GM18520 (cell line): ENCODE data around the gene TM7SF3.
"Not testable (repeated sequence)": the region's sequence is repeated elsewhere in the genome, so short reads cannot be mapped to it uniquely, and the experiment has no call there.

ENCODE experiments used
- ATAC-seq: cut with Tn5 transposase; IDR thresholded peaks from one replicate; pipeline ENCODE4 v1.9.1; 2021; ENCODE audit not compliant: unreplicated experiment

TM7SF3 gene, protein sequence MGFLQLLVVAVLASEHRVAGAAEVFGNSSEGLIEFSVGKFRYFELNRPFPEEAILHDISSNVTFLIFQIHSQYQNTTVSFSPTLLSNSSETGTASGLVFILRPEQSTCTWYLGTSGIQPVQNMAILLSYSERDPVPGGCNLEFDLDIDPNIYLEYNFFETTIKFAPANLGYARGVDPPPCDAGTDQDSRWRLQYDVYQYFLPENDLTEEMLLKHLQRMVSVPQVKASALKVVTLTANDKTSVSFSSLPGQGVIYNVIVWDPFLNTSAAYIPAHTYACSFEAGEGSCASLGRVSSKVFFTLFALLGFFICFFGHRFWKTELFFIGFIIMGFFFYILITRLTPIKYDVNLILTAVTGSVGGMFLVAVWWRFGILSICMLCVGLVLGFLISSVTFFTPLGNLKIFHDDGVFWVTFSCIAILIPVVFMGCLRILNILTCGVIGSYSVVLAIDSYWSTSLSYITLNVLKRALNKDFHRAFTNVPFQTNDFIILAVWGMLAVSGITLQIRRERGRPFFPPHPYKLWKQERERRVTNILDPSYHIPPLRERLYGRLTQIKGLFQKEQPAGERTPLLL

DNA sequence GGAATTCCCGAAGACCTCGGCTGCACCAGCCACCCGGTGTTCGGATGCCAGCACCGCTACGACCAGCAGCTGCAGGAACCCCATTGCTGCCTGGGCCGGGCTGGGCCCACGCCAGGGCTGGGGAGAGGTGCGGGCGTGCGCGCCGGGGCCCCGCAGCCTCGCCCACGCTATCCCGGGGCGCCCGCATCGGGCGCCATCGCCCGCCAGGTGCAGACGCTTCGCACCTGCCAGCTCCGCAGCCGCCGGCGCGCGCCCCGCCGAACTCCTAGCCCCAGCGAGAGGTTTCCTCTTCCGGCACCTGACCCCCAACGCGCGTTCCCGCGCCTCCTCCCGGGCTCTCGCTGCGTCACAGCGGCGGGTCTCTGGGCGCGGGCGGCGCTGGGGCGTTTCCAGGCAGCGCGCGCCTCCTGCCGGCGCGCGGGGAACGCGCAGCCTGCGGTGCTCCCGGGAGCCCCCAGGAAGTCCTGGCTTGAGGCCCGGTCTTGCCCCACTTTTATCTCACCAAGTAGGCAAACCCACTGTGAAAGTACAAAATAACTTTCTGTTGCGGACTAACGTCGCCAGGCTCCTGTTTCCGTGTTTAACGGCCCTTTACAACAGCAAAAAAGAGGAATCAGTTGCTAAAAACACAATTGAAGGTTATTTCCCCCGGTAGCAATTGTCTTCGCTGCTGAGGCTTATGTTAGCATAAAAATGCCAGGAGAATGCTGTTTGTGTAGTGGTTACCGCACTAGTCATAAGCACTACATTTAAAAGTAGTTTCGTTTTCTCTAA is at the start of gene TM7SF3:
TM7SF3 (minus strand) TSS at position 300 of the 774 bp plus-strand sequence; CDS start at position 84, 216 bp downstream.
- ATAC-seq, result peak; percentile 71

DNA sequence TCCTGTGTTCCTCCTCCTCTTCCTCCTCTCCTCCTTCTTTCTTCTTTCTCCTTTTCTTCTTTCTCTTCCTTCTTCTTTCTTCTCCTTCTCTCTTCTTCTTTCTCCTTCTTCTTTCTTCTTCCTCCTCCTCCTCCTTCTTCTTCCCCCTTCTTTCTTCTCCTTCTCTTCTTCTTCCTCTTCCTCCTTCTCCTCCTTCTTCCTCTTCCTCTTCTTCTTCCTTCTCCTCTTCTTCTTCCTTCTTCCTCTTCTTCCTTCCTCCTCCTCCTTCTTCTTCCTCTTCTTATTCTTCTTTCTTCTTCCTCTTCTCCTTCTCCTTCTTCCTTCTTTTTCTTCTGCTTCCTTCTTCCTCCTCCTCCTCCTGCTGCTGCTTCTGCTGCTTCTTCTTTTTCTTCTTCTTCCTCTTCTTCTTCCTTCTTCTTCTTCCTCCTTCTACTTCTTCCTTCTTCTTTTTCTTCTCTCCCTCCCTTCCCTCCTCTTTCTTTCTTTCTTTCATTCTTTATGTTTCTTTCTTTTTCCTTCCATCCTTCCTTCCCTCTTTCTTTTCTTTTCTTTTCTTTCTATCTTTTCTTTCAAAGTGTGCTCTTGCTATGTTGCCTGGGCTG is 49.2 kb upstream of the TM7SF3 start:
- ATAC-seq, result no peak

DNA sequence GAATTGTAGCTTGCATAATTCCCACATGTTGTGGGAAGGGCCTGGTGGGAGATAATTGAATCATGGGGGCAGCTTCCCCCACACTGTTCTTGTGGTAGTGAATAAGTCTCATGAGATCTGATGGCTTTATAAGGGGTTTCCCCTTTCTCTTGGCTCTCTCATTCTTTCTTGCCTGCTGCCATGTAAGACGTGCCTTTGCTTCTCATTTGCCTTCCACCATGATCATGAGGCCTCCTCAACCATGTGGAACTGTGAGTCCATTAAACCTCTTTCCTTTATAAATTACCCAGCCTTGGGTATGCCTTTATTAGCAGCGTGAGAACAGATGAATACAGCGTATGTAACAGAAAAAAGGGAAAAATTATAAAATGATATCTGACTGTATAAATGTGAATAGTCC is 47.1 kb upstream of the TM7SF3 start:
- ATAC-seq, result no peak

DNA sequence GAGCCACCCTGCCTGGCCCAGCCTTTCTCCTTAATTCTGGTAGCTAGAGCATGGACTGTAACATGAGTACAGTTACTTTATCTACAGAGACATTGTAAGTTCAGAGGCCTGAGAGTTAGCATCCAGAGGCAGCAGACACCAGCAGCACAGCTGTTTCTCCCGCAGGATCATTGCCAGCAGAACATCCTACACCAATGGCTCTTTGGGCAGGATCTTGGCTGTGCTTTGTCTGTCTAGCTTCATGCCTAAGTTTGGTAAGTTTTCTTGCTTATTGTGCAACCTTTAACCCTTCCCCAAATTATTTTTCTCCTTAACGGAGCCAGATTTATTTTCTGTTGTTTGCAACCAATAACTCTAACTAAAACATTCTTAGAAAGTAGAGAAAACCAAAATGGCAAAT is 46.6 kb upstream of the TM7SF3 start:
- no peak for ATAC-seq

DNA sequence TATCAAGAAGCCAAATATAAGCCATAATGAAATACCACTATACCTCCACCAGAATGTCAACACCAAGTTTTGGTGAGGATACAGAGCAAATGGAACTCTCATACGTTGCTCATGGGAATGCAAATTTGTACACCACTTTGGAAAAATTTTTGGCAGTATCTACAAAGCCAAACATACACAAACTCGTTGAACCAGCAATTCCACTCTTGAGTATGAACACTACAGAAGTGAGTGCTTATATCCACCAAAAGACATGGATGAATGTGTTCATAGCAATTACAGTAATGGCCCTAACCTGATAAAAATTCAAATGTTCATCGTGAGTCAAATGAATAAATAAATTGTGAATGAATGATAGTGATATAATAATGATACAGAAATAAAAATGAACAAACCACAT is 43.4 kb upstream of the TM7SF3 start:
- ATAC-seq, result no peak

DNA sequence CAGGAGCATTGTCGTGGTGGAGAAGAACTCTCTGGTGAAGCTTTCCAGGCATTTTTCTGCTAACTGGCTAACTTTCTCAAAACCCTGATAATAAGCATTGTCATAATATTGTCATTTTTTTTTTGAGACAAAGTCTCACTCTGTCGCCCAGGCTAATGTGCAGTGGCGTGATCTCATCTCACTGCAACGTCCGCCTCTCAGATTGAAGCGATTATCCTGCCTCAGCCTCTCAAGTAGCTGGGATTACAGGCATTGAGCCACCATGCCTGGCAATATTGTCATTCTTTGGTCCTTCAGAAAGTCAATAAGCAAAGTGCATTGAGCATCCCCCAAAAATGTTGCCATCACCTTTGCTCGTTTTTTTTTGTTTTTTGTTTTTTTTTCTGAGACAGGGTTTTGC is 41.8 kb upstream of the TM7SF3 start:
- no peak for ATAC-seq

DNA sequence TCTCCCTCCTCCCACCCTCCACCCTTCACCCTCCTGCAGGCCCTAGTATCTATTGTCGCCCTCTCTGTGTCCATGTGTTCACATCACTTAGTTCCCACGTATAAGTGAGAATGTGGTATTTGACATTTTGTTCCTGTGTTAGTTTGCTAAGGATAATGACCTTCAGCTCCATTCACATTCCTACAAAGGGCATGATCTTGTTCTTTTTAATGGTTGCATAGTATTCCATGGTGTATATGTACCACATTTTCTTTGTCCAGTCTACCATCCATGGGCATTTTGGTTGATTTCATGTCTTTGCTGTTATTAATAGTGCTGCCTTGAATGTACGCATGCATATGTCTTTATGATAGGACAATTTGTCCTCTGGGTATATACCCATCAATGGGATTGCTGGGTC is 38.6 kb upstream of the TM7SF3 start:
- ATAC-seq, result no peak

DNA sequence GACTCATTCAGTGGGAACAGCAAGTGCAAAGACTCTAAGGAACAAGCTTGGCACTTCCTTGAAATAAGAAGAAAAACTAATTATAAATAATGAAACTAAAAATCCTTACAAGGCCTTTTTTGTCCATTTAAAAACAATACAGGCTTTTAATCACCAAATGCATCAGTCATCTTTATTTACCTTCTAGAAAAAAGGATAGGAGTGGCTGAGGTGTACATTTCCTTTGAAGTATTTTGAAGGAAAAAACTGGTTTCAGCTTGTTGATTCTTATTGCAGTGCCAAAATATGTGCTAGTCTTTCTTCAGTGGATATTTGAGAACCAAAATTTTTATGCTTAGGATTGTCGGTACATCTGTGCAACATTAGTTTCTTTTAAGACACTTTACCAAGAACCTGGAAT is 38.0 kb upstream of the TM7SF3 start:
- no peak for ATAC-seq

DNA sequence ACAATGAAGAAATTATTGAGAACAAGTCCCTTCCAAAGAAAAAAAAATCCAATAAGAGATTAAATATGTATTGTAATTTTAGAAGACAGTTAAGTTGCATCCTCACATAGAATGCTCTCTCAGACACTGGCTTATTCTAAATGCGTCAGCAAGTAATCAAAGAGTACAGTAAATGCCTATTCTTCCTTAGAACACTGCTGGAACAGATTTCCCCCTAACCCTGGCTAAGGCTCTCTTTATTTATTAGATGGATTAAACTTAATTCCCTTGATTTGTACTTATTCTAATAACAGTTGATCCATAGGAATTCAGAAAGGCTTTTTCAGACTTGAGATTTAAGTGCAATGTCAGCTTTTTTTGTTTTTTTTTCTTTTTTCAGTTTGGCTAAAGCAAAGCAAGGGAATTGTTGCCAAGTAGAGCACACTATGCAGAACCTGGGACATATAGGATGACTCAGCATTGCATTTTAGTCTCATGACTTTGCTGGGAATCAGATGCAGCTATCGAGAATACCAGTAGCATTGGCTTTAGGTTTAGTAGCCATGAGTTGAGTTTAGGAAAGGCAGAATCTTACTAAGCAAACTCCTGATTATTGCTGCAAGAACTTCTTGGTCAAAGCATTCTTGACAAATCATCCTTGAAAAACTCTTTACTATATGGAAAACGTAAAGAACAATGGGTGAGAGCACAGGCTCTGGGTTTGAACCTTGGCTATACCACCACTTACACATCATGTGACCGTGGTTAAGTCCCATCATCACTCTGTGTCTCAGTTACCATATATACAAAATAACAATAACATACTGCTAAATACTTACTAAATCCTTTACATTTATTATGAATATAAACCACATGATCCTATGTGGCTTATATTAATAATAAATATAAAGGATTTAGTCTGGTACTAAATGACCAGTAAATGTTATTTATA is 34.9 kb upstream of the TM7SF3 start:
- no peak for ATAC-seq

DNA sequence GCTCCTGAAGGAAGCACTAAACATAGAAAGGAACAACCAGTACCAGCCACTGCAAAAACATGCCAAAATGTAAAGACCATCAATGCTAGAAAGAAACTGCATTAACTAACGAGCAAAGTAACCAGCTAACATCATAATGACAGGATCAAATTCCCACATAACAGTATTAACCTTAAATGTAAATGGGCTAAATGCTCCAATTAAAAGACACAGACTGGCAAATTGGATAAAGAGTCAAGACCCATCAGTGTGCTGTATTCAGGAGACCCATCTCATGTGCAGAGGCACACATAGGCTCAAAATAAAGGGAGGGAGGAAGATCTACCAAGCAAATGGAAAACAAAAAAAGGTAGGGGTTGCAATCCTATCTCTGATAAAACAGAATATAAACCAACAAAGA is 27.8 kb upstream of the TM7SF3 start:
- ATAC-seq, result not testable (repeated sequence)

DNA sequence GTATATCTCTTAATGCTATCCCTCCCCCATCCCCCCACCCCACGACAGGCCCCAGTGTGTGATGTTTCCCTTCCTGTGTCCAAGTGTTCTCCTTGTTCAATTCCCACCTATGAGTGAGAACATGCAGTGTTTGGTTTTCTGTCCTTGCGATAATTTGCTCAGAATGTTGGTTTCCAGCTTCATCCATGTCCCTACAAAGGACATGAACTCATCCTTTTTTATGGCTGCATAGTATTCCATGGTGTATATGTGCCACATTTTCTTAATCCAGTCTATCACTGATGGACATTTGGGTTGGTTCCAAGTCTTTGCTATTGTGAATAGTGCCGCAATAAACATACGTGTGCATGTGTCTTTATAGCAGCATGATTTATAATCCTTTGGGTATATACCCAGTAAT is 26.5 kb upstream of the TM7SF3 start:
- not testable (repeated sequence) for ATAC-seq

DNA sequence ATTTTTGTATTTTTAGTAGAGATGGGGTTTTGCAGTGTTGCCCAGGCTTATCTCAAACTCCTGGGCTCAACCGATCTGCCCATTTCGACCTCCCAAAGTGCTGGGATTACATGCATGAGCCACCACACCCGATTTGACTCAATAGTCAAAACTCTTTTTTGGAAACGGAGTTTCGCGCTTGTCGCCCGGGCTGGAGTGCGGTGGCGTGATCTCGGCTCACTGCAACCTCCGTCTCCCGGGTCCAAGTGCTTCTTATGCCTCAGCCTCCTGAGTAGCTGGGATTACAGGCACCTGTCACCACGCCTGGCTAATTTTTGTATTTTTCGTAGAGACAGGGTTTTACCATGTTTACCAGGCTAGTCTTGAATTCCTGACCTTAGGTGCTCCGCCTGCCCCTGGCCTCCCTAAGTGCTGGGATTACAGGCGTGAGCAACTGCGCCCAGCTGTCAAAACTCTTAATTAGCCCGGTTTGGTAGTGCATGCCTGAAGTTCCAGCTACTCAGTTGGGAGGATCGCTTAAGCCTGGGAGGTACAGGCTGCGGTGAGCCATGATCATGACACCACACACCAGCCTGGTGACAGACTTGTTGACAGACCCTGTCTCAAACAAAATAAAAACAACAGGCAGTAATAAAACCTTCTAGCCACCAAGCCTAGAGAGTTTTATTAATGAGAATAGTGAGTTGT is 20.6 kb upstream of the TM7SF3 start:
- no peak for ATAC-seq

DNA sequence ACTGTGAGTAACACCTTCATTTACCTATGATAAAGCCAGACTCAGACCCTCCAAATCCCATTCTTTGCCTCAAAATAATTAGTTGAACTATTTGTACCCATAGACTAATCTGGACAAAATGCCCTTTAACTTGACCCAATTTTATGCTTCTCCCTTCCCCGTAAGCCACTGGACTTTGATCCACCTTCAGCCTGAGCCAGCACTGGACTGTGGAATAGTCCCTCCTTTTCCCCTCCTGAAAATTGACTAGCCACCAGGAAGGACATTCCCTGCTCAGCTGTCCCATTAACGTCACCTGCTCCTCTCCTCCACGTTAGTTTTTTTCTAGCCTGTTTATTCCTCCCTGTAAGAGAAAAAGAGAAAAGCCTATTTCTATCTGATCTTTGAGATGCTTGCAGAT is 18.5 kb upstream of the TM7SF3 start:
- ATAC-seq, result no peak

DNA sequence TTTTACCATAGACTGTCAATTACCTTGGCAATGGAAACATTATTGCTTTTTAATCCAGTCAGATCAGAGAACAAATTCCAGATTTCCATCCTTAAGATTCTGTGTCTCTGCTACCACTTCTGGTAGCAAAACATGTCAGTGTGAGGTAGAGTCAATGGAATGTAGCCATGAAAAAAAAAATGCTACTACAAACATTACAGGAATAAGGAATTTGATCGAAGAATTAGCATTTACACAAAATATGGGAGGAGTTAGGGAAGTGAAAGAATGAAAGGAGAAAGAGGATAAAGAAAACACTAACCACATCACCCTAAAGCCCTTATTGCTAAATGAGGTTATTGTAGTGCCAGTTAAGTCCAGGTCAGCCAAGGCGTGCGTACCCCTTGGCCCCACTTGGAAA is 17.3 kb upstream of the TM7SF3 start:
- no peak for ATAC-seq

DNA sequence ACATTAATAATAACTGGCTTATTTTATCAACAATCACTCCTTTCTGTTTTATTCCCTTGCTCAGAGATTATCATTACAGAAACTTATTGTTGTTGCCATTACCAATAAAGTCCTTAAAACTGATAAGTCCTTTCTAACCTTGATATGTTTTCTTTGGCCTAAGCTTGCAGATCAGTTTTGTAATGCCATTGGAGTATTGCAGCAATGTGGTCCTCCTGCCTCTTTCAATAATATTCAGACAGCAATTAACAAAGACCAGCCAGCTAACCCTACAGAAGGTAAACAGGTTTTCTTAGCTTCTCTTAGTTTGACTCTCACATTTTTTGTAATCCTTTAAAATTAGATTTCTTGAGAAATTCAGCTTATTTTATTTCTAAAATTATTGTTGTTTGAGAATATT is 12.1 kb upstream of the TM7SF3 start:
- ATAC-seq, result no peak

DNA sequence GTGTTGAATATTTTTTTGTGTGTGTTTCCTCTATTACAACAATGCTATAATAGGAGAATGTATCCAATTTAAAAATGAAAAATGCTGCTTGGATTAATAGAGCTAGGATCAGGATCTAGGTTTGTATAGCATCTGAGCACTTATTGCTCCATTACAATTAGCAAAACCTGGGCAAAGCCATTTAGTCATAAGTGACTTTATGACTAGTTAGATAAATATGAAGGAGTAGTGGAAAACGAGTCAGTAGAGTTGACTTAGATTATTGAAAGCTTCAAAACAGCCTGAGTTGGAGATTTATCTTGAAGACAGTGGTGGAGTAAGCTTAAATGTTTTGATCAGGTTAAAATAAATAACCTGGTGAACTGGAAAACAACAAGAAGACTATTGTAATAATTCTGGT is 10.9 kb upstream of the TM7SF3 start:
- no peak for ATAC-seq

DNA sequence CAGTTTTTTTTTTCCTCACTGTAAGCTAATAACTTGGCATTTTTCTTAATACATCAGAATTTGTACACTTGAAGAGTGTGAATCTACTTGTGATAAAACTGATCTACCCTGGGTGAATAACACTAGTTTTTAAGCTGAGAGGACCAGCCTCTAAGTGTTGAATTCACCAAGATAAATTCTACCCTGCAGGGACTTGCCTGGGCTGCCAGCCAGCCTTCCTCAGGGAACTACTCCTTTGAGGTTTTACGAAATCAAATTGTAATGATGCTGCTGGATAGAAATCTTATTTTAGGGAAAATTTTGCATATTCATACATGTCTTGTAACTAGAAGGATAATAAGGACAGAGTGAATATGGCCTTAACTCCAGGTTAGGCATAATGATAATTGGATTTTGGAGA is 10.1 kb upstream of the TM7SF3 start:
- no peak for ATAC-seq

DNA sequence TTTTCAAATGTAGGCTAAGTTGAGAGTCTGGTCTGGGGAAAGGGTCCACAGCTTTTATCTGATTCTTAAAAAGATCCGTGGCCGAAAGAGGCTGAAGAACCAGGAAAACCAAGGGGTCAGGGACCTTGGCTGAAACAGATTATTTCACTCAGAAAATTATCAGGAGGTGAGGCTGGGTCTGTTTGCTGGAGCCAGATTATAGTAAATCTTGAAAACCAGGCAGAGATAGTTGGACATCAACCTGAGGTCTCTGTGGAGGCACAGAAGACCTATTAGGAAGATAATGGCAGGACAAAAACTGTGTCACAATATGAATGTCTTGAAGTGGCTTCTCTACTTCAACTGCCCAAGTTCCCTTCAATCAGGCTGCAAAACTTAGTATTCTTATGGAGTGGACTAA is 6.6 kb upstream of the TM7SF3 start:
- no peak for ATAC-seq

DNA sequence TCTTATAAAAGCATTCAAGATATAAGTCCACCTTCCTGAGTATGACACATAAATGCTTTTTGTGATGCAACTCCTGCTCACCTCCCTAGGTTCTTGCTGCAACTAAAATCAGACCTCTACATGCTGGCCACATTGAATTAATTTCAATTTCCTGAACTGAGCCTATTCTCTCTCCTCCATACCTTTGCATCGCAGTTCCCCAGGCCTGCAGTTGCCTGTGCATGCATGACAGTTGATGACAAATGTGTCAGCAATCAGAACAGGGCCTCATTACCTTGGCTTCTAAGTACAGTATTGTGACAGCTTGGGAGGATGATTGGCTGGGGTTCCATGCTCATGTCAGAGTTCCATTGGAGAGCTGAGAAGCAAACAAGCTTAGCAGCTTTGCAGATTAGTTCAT is 3.9 kb upstream of the TM7SF3 start:
- ATAC-seq, result no peak
